SU-DHL-6 (cell line): ENCODE measurements around the gene ZNF3.

Experiments
- CTCF ChIP-seq: fragments of 200-600 bp; sonication (generic); IDR thresholded peaks from one replicate; pipeline ENCODE4 v1.5.1; 2017; ENCODE audit warnings: antibody characterized with exemption, mild to moderate bottlenecking, low read length, moderate library complexity; ENCODE audit not compliant: insufficient read depth, poor library complexity, severe bottlenecking
- EZH2phosphoT487 ChIP-seq: fragments of 200-600 bp; sonication (generic), shearing (Covaris generic); conservative IDR thresholded peaks from 2 replicates; pipeline ENCODE4 v1.6.1; 2018; ENCODE audit warnings: mild to moderate bottlenecking, antibody characterized with exemption, low read length, moderate library complexity, mixed read lengths

- TF ChIP-seq CTCF (no peak), EZH2phosphoT487 (no peak)
Measured at GRCh38 chr7:100059251-100059739, 22.2 kb downstream of the ZNF3 start.
